Panc1 (cell line): ENCODE results near the gene ESR2.

Experiments
- CTCF ChIP-seq: fragments of 450-650 bp; IDR thresholded peaks from 2 replicates; pipeline ENCODE4 v1.5.1; 2017; ENCODE audit warnings: mild to moderate bottlenecking
- POLR2AphosphoS5 ChIP-seq: IDR thresholded peaks from 2 replicates; pipeline ENCODE4 v1.6.1; 2012; ENCODE audit warnings: mild to moderate bottlenecking, low read depth, low read length, moderate library complexity
- REST ChIP-seq, 2 experiments: IDR thresholded peaks; 2 replicates each; pipeline ENCODE4 v1.6.1; 2011 to 2012; ENCODE audit warnings: low read depth in 2 of 2, control low read depth in 1 of 2, low read length in 1 of 2, mild to moderate bottlenecking in 1 of 2, moderate library complexity in 1 of 2; ENCODE audit not compliant: insufficient read depth in 1 of 2
- SIN3A ChIP-seq: IDR thresholded peaks from 2 replicates; pipeline ENCODE4 v1.6.1; 2012; ENCODE audit warnings: low read depth, mild to moderate bottlenecking, low read length, moderate library complexity, borderline replicate concordance; ENCODE audit not compliant: insufficient read depth
- TCF7L2 ChIP-seq: IDR thresholded peaks from 2 replicates; pipeline ENCODE4 v1.6.1; 2011; ENCODE audit warnings: mild to moderate bottlenecking, low read depth, low read length, inconsistent platforms

GRCh38 chr14:64232095-64232838 is 61.9 kb downstream of the ESR2 start:
- no peak for TF ChIP-seq CTCF
- no peak for TF ChIP-seq SIN3A
- no peak for TF ChIP-seq REST (IDR thresholded peaks at IDR 0.05; ENCODE audit: insufficient read depth in 1 of 2, low read depth in 2 of 2, low read length in 1 of 2)
- TF ChIP-seq POLR2AphosphoS5, result no peak
- TF ChIP-seq TCF7L2, result no peak
